Middle frontal gyrus (tissue), 1 donor: ENCODE data around the gene HYI.

ENCODE experiments used
- DNase-seq: peaks from one replicate; pipeline ENCODE4 v3.0.0-alpha.2; 2015; ENCODE audit warnings: low spot score; ENCODE audit errors: extremely low spot score

Gene HYI

GRCh38 chr1:43402089-43402865 is 51.5 kb downstream of the HYI start:
- no peak for DNase-seq
